IMR-90 (cell line): ENCODE data around the gene COL9A3. TPM values are rescaled to one million over a fixed set of nuclear protein-coding genes. Genes with fewer than 3 reads are reported as not detected.

ENCODE experiments used
- ATAC-seq: fragments of 200-7000 bp; cut with Tn5 transposase; 2 replicates; pipeline ENCODE4 v1.9.1; 2020; ENCODE audit warnings: low read depth, mild to moderate bottlenecking, moderate library complexity
- BruUV-seq: library from RNA; stranded (reverse); fragments of 400-500 nt; replicated peaks from 2 replicates; lab custom pipeline; 2021; lab: Mats Ljungman, UMichigan
- CTCF ChIA-PET: fragments of 300-600 bp; formaldehyde crosslinking; extraction: SDS; loops from one replicate; lab custom pipeline; 2021; ENCODE audit warnings: antibody characterized with exemption; lab: Yijun Ruan, JAX
- POLR2A ChIA-PET: fragments of 300-600 bp; sonication (Branson Sonifier 250); formaldehyde crosslinking; loops from one replicate; lab custom pipeline; 2022; ENCODE audit warnings: antibody characterized with exemption; ENCODE audit not compliant: unreplicated experiment; lab: Charles Lee
- DNase-seq: peaks from one replicate; pipeline ENCODE4 v3.0.0; 2013
- H2AFZ ChIP-seq: replicated peaks from 2 replicates; pipeline ENCODE3; 2013; ENCODE audit warnings: low read length, mild to moderate bottlenecking; ENCODE audit not compliant: poor library complexity
- H2AK5ac ChIP-seq: 2 replicates; pipeline ENCODE4 v1.6.1; 2013; ENCODE audit warnings: low read depth, low read length, inconsistent platforms
- H2AK9ac ChIP-seq: replicated peaks from 2 replicates; pipeline ENCODE3; 2013; ENCODE audit warnings: mild to moderate bottlenecking, low read depth, low read length, moderate library complexity; ENCODE audit not compliant: poor library complexity
- H2BK120ac ChIP-seq: 2 replicates; pipeline ENCODE4 v1.6.1; 2013; ENCODE audit warnings: low read depth, low read length, inconsistent platforms
- H2BK15ac ChIP-seq: 3 replicates; pipeline ENCODE4 v1.6.1; 2013; ENCODE audit warnings: low read depth, low read length, inconsistent platforms
- H2BK20ac ChIP-seq: 2 replicates; pipeline ENCODE4 v1.6.1; 2013; ENCODE audit warnings: low read depth, mild to moderate bottlenecking, inconsistent platforms, low read length, moderate library complexity
- H2BK5ac ChIP-seq: 2 replicates; pipeline ENCODE4 v1.6.1; 2013; ENCODE audit warnings: mild to moderate bottlenecking, low read depth, low read length, inconsistent platforms; ENCODE audit not compliant: poor library complexity, severe bottlenecking
- H3K14ac ChIP-seq: replicated peaks from 2 replicates; pipeline ENCODE4 v1.6.1; 2013; ENCODE audit warnings: low read depth, low read length, inconsistent platforms
- H3K18ac ChIP-seq: 2 replicates; pipeline ENCODE4 v1.6.1; 2013; ENCODE audit warnings: low read depth, low read length, control low read depth
- H3K23ac ChIP-seq: 2 replicates; pipeline ENCODE4 v1.6.1; 2013; ENCODE audit warnings: low read depth, low read length, inconsistent platforms
- H3K27ac ChIP-seq: 2 replicates; pipeline ENCODE4 v1.5.1; 2013; ENCODE audit warnings: mild to moderate bottlenecking, control low read depth, low read length; ENCODE audit not compliant: insufficient read depth
- H3K27me3 ChIP-seq: 2 replicates; pipeline ENCODE4 v1.6.1; 2013; ENCODE audit warnings: low read length; ENCODE audit not compliant: control insufficient read depth, insufficient read depth
- H3K36me3 ChIP-seq: 2 replicates; pipeline ENCODE4 v1.6.1; 2013; ENCODE audit warnings: low read length, mixed read lengths; ENCODE audit not compliant: control insufficient read depth, insufficient read depth
- H3K4ac ChIP-seq: 2 replicates; pipeline ENCODE4 v1.6.1; 2013; ENCODE audit warnings: low read depth, low read length, inconsistent platforms
- H3K4me1 ChIP-seq: 2 replicates; pipeline ENCODE4 v1.6.1; 2013; ENCODE audit warnings: low read length, mixed read lengths; ENCODE audit not compliant: control insufficient read depth, insufficient read depth
- H3K4me2 ChIP-seq: 2 replicates; pipeline ENCODE4 v1.6.1; 2013; ENCODE audit warnings: low read depth, mild to moderate bottlenecking, control low read depth, low read length, moderate library complexity
- H3K4me3 ChIP-seq: 2 replicates; pipeline ENCODE4 v1.5.1; 2013; ENCODE audit warnings: low read depth, mild to moderate bottlenecking, control low read depth, low read length, moderate library complexity; ENCODE audit not compliant: insufficient read depth
- H3K56ac ChIP-seq: 2 replicates; pipeline ENCODE4 v1.6.1; 2013; ENCODE audit warnings: low read length, inconsistent platforms; ENCODE audit not compliant: insufficient read depth; ENCODE audit errors: extremely low read depth
- H3K79me1 ChIP-seq, 2 experiments: 2 replicates each; pipeline ENCODE4 v1.6.1; 2013; ENCODE audit warnings: low read length in 2 of 2, inconsistent platforms in 1 of 2, low read depth in 1 of 2
- H3K9ac ChIP-seq: 2 replicates; pipeline ENCODE4 v1.6.1; 2013; ENCODE audit warnings: low read depth, low read length, control low read depth
- H3K9me1 ChIP-seq: 2 replicates; pipeline ENCODE4 v1.6.1; 2013; ENCODE audit warnings: low read length, inconsistent platforms; ENCODE audit not compliant: insufficient read depth
- H3K9me3 ChIP-seq: 2 replicates; pipeline ENCODE4 v1.6.1; 2013; ENCODE audit warnings: low read length; ENCODE audit not compliant: control insufficient read depth, insufficient read depth
- H4K20me1 ChIP-seq: 2 replicates; pipeline ENCODE4 v1.6.1; 2013; ENCODE audit warnings: low read length, inconsistent platforms; ENCODE audit not compliant: insufficient read depth
- H4K5ac ChIP-seq: 2 replicates; pipeline ENCODE4 v1.6.1; 2013; ENCODE audit warnings: mild to moderate bottlenecking, low read depth, low read length, control low read depth
- H4K8ac ChIP-seq, 2 experiments: 2 replicates each; pipeline ENCODE4 v1.6.1; 2013; ENCODE audit warnings: low read depth in 2 of 2, low read length in 2 of 2, control low read depth in 1 of 2, inconsistent platforms in 1 of 2
- H4K91ac ChIP-seq: 2 replicates; pipeline ENCODE4 v1.6.1; 2013; ENCODE audit warnings: low read depth, low read length, inconsistent platforms; ENCODE audit not compliant: insufficient read depth
- MAFK ChIP-seq: IDR thresholded peaks from 2 replicates; pipeline ENCODE4 v1.6.1; 2012; ENCODE audit warnings: low read depth, low read length, improper control_type of control experiment
- WGBS, 2 experiments: methylation state at CpG; one replicate each; pipeline versions ENCODE4 v1.1.5 to v1.1.7; 2013; ENCODE audit warnings: missing lambda C conversion rate in 2 of 2; ENCODE audit not compliant: insufficient read length in 1 of 2; ENCODE audit errors: extremely low coverage in 2 of 2; 5-methylcytosine and 5-hydroxymethylcytosine counted together
- dilution Hi-C: fragments of 300-500 bp; cut with HindIII; formaldehyde crosslinking; loops from one replicate; pipeline ENCODE4 v1.14.3; 2018; ENCODE audit warnings: low sequenced_read_pairs; ENCODE audit not compliant: unreplicated experiment
- in situ Hi-C: fragments of 300-500 bp; cut with MboI; formaldehyde crosslinking; loops from 3 replicates; pipeline ENCODE4 v1.14.3; 2019; ENCODE audit warnings: low sequenced_read_pairs, inconsistent platforms, mixed read lengths
- intact Hi-C: fragments of 100-400 bp; cut with micrococcal nuclease; formaldehyde crosslinking; loops from 2 replicates; pipeline ENCODE4 v1.10.0; 2022
- polyA plus RNA-seq, 3 experiments: library from polyadenylated mRNA; depleted of rRNA; stranded (reverse); fragments of >200 nt; gene quantifications; 2 replicates each; pipeline ENCODE4 v1.2.3, GENCODE V29; 2012; ENCODE audit warnings: low replicate concordance in 1 of 3
- total RNA-seq: library from RNA; depleted of rRNA; stranded (reverse); fragments of >200 nt; gene quantifications from 2 replicates; pipeline ENCODE4 v1.2.3, GENCODE V29; 2012

Gene COL9A3
- total and polyA plus RNA-seq, 2 of the 4 experiments (the other 2 are of a cell fraction): 0.36 to 1.4 TPM

DNA sequence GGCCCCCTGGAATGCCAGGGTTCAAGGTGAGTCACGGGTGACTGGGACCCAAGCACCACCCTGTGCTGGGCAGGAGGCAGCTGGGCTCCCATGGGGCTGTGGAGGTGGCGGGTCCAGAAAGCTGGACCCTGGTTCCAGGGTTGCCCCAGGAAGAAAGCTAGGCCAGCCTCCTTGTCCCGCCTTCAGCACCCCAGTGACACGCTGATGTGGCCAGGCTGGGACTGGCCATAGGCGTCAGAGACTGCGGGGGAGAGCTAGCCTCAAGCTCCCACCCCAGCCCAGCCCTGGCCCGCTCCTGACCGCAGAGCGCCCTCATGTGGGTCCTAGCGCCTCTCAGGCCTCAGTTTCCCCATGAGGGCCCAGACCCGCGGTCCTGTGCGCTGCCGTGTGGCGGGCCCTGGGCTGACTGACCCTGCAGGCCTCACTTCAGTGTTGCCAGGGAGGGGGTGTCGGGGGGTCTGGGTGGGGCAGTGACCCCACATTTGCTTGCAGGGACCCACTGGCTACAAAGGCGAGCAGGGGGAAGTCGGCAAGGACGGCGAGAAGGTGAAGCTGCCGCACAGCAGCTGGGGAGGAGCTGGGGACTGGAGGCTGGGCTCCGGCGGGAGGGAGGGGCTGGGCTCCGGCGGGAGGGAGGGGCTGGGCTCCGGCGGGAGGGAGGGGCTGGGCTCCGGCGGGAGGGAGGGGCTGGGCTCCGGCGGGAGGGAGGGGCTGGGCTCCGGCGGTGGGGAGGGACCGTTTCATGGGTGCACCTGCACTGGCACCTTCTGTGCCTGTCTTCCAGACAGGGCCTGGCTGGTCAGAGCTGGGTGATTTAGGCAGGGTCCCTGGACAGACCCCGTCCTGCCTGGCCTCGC, 7.9 kb downstream of the COL9A3 start:
- H4K8ac ChIP-seq: no peak overlapping the region
- WGBS, 2 experiments: 84% methylated on average over 5 of the region's 36 CpGs; no CpG with 5 or more reads in 1 of the 2 experiments
- H4K91ac ChIP-seq: no peak overlapping the region
- no peak overlapping the region for H3K4me3 ChIP-seq
- no peak overlapping the region for H3K18ac ChIP-seq
- H3K4me2 ChIP-seq: no peak overlapping the region
- TF ChIP-seq MAFK: no peak
- no peaks in the 10 kb centered on the region for H3K36me3 ChIP-seq
- peaks cover under 1% of the 10 kb centered on the region; the same call in 1 of the 2 replicates for H3K4me1 ChIP-seq
- no peak overlapping the region for H3K4ac ChIP-seq
- in situ Hi-C loops (no loop called here), dilution Hi-C loops (no loop called here), intact Hi-C loops (no loop called here)
- no peak overlapping the region for H3K56ac ChIP-seq
- H4K20me1 ChIP-seq: no peaks in the 10 kb centered on the region
- H3K23ac ChIP-seq: no peak overlapping the region
- H2BK120ac ChIP-seq: no peak overlapping the region
- no peaks in the 10 kb centered on the region for H3K9me1 ChIP-seq
- no peak overlapping the region for H2AK9ac ChIP-seq
- H3K79me1 ChIP-seq: no peaks in the 10 kb centered on the region
- no peaks in the 10 kb centered on the region for H3K27me3 ChIP-seq
- ChIA-PET POLR2A (no interaction called here), CTCF (no interaction called here)
- no peak overlapping the region for H3K27ac ChIP-seq
- no peak overlapping the region for H4K5ac ChIP-seq
- BruUV-seq: no TSS peak
- H2BK20ac ChIP-seq: no peak overlapping the region
- DNase-seq (no peak), ATAC-seq (peak; percentile 45)
- peak overlapping the region; percentile 8; the same call in 1 of the 2 replicates for H2AK5ac ChIP-seq
- no peak overlapping the region for H3K9ac ChIP-seq
- no peaks in the 10 kb centered on the region for H3K9me3 ChIP-seq
- H2BK5ac ChIP-seq: no peak overlapping the region
- H2BK15ac ChIP-seq: no peak overlapping the region
- no peak overlapping the region for H3K14ac ChIP-seq
- no peak overlapping the region for H2AFZ ChIP-seq
